HL-60/S4 treated with retinoic acid at 250 ng/mL for 4 days and 3 days (cell line): ENCODE results near the gene USHBP1.

Experiments used
- in situ Hi-C: fragments of 300-500 bp; cut with MboI; formaldehyde crosslinking; loops from 2 replicates; pipeline ENCODE4 v1.7.0; 2022; ENCODE audit warnings: low sequenced_read_pairs

USHBP1 gene

GRCh38 chr19:17266026-17266425 is 1.5 kb upstream of the USHBP1 start:
- in situ Hi-C loops: no loop called here

- in situ Hi-C loops: no loop called here
Observed at GRCh38 chr19:17263712-17264640, 569 bp downstream of the USHBP1 start.

GRCh38 chr19:17262557-17262956 is 2.0 kb downstream of the USHBP1 start:
- in situ Hi-C loops: no loop called here

GRCh38 chr19:17260842-17261325 is 3.7 kb downstream of the USHBP1 start:
- in situ Hi-C loops: no loop called here

- in situ Hi-C loops: no loop called here
Observed at GRCh38 chr19:17259934-17260333, 4.6 kb downstream of the USHBP1 start.

- in situ Hi-C loops: no loop called here
Observed at GRCh38 chr19:17259118-17259780, 5.3 kb downstream of the USHBP1 start.

GRCh38 chr19:17256130-17256529 is 8.4 kb downstream of the USHBP1 start:
- in situ Hi-C loops: no loop called here

GRCh38 chr19:17255150-17255621 is 9.4 kb downstream of the USHBP1 start:
- in situ Hi-C loops: no loop called here

- in situ Hi-C loops: no loop called here
Observed at GRCh38 chr19:17254636-17255035, 9.9 kb downstream of the USHBP1 start.

DNA sequence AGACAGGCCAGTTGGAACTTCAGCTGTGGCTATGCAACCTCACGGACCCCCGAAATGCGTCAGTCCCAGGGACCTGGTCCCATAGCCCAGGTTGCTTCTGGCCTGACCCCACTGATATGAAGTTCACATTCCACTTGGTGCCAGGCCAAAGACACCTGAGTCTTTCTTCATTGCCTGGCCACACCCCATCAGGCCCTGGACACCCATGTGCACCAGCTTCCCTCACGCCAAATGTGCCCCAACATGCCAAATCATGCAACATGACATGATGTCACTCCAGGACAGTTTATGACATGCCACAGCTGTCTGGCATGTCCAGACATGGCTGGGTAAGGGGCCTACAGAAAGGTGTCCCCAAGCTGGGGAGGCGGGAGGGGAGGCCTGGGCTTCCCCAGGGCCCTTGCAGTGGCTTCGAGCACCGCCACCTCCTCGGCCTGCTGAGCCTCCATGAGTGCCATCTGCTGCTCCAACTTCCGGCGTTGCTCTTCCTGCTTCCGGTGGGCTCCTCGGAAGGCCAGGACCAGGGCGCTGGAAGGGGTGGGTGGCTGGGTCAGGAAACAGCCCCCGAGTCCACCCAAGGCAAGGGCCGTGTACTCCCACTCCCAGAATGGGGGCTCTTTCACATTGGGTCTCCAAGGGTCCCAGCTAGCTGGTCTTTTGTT is 14.5 kb downstream of the USHBP1 start:
- in situ Hi-C loops: no loop called here

- in situ Hi-C loops: no loop called here
Observed at GRCh38 chr19:17248011-17248776, 16.4 kb downstream of the USHBP1 start.

- in situ Hi-C loops: no loop called here
Observed at GRCh38 chr19:17246681-17247425, 17.7 kb downstream of the USHBP1 start.

- in situ Hi-C loops: no loop called here
Observed at GRCh38 chr19:17245535-17245984, 19.0 kb downstream of the USHBP1 start, which contains the start of gene NR2F6. Gene NR2F6, minus strand, starts transcription at chr19:17245919. Its CDS starts 699 bp downstream, at chr19:17245220.

- in situ Hi-C loops: no loop called here
Observed at GRCh38 chr19:17244618-17245534, 19.7 kb downstream of the USHBP1 start.

DNA sequence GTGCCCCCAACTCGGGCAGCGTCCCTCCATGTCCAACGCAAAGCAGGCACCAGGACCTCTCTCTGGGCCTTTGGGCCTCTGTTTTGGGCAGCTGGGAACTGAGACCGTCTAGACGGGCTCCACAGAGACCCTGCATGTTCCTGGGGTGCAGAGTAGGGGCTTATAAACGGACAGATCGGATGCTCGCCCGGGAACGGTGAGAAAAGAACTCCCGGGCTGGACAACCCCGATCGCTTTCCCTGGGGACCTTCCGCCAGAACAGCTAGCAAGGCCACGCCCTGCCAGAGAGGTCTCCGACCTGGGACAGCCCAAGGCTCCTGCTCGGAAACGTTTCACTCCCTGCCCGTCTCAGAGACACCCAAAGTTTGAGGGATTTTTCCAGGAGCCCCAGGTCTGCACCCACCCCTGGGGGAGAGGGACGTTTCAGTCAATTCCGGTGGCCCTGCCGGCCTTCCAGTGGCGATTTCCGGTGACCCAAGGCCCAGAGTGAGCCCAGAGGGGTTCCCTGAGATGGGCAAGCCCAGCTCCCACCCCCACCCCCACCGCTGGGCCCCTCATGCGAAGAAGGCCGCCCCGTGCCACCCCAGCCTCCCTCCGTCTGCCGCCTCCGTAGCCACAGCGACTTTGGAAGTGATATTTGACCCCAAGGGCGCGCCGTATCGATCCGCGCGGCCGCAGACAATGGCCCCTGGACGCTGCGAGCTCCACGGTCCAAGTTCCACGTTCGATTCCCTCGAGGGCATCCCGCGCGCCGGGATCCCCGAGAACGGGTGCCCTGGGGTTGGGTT is 20.5 kb downstream of the USHBP1 start:
- in situ Hi-C loops: no loop called here

DNA sequence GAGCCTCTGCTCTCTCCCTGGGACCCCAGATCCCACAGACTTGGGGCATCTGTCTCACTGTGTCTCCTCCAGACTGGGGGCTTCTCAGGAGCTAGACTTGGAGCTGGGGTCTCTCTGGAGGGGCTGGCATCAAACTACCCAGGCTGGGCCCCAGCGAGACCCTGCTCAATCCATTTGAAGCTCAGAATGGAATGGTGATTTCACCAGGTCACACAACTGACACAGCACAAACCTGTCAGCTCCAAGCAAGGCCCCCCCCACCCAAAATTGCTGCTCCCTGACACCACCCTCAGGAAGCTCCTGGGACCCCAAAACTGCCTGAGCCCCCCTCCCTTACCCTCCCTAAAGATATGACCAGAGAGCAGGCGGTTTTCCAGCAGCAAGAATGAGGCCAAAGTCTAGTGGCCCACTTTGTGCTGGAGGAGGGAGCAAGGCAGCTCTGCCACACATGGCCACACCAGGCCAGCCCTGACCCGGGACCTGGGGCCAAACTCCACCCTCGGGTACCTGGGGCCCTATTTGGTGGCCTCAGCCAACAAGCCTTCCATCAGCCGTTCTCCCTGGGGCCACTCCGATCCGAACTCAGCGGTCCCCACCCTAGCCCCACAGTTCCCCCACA is 21.2 kb downstream of the USHBP1 start:
- in situ Hi-C loops: no loop called here

GRCh38 chr19:17242431-17243208 is 21.9 kb downstream of the USHBP1 start:
- in situ Hi-C loops: no loop called here
